NCI-H226 (cell line): ENCODE measurements around the gene KCNK17.
"Not testable (repeated sequence)": the region's sequence is repeated elsewhere in the genome, so short reads cannot be mapped to it uniquely, and the experiment has no call there.

ENCODE experiments used
- DNase-seq: peaks from one replicate; pipeline ENCODE4 v3.0.0-alpha.2; 2015

KCNK17 gene

DNA sequence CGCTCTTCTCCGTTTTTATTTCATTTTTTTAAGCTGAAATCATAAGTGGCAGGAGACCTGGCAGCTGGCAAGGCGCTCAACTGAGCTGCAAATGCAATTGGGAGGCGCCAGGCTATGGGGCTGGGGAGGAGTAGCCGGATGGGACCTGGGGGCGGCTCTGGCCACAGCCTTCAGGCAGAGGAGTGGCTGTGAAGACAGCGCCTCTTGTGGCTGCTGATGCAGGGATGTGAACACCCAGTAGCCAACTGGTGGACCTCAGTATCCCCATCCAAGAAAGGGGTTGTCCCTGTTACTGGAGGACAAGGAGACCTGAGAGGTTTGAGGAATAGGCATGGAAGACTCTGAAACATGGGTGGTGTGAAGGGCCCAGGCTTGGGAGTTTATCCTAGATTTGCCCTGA, 12.6 kb downstream of the KCNK17 start:
- no peak for DNase-seq

GRCh38 chr6:39300739-39301138, 13.5 kb downstream of the KCNK17 start:
- DNase-seq, result no peak

GRCh38 chr6:39298061-39298460, 16.2 kb downstream of the KCNK17 start:
- no peak for DNase-seq

- no peak for DNase-seq
Measured at GRCh38 chr6:39296745-39297640, 17.2 kb downstream of the KCNK17 start.

GRCh38 chr6:39295611-39296011, 18.6 kb downstream of the KCNK17 start:
- DNase-seq, result no peak

GRCh38 chr6:39294899-39295298, 19.3 kb downstream of the KCNK17 start:
- DNase-seq, result no peak

DNA sequence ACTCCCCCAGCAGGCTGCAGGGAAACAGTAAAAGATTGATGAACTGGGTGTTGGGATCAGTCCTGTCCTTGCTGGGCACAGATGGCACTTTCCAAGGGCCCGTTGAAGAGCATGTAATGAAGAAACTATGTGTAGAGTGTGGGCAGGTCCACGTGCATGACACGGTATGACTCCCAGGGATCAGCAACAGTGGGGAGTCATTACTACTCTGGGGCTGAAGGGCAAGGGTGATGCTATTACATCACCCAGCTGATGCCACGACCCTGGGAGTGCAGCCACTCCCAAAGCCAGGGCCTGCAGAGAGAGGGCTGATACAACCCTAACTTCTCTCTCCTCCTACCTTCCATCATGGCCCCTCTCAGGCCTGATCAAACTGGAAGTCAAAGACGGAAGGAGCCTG, 20.1 kb downstream of the KCNK17 start:
- no peak for DNase-seq

DNA sequence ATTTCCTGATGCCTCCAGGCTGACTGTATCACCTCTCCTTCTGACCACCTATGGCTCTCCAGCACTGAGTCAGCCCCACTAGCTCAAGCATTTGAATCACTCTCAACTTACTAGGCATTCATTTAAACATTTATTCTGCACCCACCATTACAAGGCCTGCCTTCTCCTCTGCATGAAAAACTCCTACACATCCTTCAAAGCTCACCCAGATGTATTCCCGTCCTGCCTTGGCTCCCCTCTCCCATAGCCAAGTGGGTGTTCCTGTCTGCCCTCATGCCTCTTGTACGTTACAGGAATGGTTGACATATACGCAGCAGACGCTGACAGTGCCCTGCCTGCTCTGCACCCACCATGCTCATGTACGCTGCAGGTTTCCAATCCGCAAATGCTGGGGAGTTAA, 21.6 kb downstream of the KCNK17 start:
- DNase-seq, result no peak

GRCh38 chr6:39289490-39289889, 24.7 kb downstream of the KCNK17 start:
- no peak for DNase-seq

DNA sequence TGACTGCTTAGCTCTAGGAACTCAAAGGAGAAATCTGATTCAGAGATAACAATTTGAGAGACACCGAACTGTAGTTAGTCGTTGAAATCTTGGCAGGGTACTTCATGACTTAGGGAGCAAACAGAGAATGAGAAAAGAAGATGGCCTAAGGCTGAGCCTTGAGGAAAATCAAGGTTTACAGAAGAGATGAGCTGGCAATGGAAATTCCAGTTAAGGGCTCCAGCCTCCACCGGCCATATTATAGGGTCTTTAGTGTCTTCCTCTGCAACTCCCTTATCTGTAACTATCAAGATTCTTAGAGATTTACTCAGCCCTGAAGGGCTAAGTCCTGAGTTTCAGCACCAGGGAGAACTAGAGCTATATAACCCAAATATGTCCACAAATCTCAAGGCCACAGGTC, 26.6 kb downstream of the KCNK17 start:
- no peak for DNase-seq

- DNase-seq, result not testable (repeated sequence)
Measured at GRCh38 chr6:39286596-39286995, 27.6 kb downstream of the KCNK17 start.

DNA sequence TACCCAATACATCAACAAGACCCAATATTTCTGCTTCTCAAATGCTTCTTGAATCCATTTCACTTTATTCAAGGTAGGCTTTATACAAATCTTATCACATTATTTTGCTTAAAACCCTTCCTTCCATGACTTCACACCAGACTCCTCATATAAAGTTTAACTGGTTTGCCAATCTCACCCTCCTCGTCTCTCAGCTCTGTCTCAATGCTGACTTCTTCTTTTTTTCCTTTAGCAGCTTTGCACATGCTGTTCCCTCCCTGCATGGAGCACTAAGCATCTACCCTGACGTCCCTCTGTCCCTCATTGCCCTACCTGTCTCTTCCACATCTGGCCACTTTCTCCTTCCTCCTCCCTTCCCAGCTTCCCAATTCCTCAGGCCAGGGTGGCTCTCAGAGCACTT, 31.4 kb downstream of the KCNK17 start:
- DNase-seq, result no peak

DNA sequence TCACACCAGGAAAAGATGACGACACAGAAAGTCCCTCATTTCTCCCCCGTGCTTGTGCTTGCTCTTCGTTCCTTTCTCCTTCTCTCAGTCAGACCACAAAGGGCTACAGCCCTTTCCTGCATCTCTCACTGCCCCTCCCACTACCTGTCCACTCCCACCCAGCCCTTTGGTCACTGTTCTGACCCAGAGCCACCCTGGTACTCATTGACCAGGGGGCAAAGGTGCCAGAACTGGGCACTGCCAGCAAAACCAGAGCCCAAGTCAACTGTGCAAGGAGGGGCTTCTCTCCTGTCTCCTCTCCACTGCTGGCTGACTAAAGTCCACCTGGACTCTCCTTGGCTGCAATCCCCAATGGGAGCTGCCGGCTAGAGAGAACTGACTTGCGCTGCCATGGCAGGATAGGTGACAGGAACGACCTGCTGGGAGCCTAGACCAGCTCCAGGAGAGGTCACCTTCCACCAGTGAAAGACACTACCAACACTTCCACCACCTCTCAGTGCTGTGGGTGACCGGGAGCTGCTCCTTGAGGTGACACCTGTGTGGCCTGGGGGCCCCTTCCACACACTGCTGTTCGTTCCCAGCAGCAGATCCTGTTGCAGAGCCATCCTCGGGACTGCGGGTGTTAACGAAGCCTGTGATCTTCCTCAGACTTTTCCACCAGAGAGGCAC, 32.8 kb downstream of the KCNK17 start:
- no peak for DNase-seq

- peak; percentile 66 for DNase-seq
Measured at GRCh38 chr6:39280247-39280731, 33.9 kb downstream of the KCNK17 start.

DNA sequence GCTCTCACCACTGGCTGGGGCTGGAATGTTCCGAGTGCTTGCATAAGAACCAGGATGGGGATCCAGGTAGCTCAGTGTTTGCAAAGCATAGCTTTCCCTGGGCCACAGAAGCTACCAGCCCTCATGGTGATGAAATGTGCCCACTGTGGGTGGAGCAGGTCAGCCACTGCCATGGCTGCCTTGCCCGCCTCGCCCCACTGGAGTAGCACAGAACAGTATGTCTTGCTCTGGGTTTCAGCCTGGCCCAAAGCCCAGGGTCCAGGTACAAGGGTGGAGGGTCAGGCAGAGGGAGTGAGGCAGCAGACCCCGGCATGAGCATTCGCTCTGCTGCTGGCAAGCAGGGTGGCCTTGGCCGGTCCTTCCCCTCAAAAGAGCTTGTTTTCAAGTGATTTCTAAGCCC, 34.7 kb downstream of the KCNK17 start:
- DNase-seq, result no peak

DNA sequence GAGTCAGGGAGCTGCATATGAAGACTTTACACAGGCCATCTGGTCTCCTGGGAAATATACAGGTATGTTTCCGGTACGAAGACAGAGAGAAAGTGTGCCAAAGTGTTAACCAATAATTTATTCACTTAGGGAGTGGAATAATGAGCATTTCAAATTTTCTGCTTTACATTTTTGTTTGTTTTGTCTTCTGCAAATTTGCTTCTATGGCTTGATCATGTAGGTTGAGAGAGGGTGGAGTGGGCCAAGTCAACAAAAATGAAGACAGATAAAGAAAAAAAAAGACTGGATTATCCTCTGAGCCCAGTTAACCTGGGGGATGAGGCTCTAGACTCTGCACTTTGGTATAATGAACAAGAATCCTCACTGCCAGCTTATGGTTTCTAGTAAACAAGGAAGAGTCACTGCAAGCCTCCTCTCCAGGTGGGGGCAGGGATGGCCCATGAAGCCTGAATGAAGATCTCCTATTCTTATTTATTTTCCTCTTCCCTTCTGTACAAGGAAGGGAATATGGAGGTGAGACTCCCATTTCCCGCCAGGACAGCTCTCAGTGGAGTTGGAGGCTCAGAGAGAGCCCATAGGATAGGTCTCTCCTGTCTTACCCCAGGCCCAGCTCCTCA, 37.7 kb downstream of the KCNK17 start:
- DNase-seq, result no peak

GRCh38 chr6:39274903-39275302, 39.3 kb downstream of the KCNK17 start:
- DNase-seq, result no peak

- DNase-seq, result no peak
Measured at GRCh38 chr6:39274471-39274870, 39.7 kb downstream of the KCNK17 start.

DNA sequence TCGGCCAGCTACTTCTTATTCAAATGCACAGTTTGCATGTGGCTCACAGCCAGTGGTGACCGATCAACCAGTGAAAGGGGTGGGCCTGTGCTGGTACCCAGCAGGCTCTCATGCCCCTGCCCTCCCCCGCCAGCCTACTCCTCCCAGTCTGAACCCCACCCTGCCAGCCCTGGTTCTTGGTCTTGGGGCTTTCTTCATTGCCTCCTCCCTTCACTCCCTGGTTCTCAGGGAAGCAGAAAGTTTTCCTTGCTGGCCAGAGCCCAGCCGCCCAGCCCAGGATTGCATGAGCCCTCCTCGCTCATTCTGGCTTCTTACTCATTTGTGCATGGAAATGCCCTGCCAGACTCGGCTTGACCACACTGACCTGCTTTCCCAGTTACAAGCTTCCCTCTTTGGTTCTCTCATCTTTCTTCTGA, 40.8 kb downstream of the KCNK17 start:
- DNase-seq, result no peak

GRCh38 chr6:39269961-39270360, 44.3 kb downstream of the KCNK17 start:
- DNase-seq, result no peak

DNA sequence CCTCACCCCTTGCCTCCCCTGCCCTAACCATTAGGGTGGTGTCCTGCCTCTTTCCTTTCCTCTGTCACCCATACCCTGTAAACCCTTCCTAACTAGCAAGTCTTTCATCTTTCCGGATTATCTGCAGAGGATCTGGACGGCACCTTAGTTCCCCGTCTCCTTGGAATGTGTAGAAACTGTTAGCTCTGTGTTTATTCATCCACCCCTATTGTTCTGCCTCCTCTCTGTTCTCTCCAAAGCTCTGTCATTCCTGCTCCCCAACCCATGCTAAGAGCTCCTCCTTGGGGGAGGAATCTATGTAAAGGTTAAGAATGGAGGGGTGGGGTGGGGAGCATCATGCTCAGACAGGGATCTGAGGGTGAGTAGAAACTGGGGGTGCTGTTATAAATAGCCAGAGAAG, 45.5 kb downstream of the KCNK17 start:
- DNase-seq, result no peak

DNA sequence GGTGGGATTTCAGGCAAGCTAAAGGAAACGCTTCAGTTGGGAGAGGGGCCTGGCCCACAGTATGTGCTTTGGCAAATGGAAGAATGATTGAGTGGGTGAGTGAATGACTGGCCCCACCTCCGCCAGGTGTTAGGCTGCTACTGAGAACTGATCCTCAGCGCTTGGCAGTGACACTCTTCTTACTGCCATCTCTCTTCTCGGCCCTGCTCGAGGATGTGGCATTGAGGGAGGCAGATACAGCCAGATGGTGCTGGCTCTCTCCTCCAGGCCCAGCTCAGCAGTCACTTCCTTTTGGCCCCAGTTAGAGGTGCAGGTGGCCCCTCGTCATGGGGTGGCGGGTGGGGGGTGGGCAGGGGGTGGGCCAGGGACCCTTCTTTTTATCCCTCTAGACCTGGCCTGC, 46.0 kb downstream of the KCNK17 start:
- no peak for DNase-seq

GRCh38 chr6:39266782-39267355, 47.4 kb downstream of the KCNK17 start:
- no peak for DNase-seq
